Panc1 (cell line): ENCODE data around the gene DLGAP4. TPM values are rescaled to one million over a fixed set of nuclear protein-coding genes. Genes with fewer than 3 reads are reported as not detected.

ENCODE experiments used
- ATAC-seq: fragments of 200-7000 bp; cut with Tn5 transposase; 2 replicates; pipeline ENCODE4 v1.9.1; 2020; ENCODE audit warnings: mild to moderate bottlenecking, moderate library complexity
- BruUV-seq: library from RNA; stranded (reverse); fragments of 400-500 nt; replicated peaks from 2 replicates; lab custom pipeline; 2021; lab: Mats Ljungman, UMichigan
- CTCF ChIA-PET: fragments of 300-600 bp; sonication (Branson Sonifier 250); formaldehyde crosslinking; loops from one replicate; lab custom pipeline; 2022; ENCODE audit warnings: antibody characterized with exemption; lab: Charles Lee
- POLR2A ChIA-PET: fragments of 300-600 bp; sonication (Branson Sonifier 250); formaldehyde crosslinking; loops from one replicate; lab custom pipeline; 2022; ENCODE audit warnings: antibody characterized with exemption; lab: Charles Lee
- DNase-seq: peaks from one replicate; pipeline ENCODE4 v3.0.0-alpha.2; 2010; ENCODE audit warnings: low read depth, low spot score
- H3K27ac ChIP-seq: 2 replicates; pipeline ENCODE4 v1.5.1; 2011; ENCODE audit warnings: mild to moderate bottlenecking, low read length, inconsistent platforms
- H3K27me3 ChIP-seq: fragments of 200-500 bp; sonication (Bioruptor generic); 2 replicates; pipeline ENCODE4 v1.6.0; 2014; ENCODE audit warnings: low read length, inconsistent platforms; ENCODE audit not compliant: control insufficient read depth, insufficient read depth
- H3K36me3 ChIP-seq: fragments of 200-500 bp; sonication (Bioruptor generic); 2 replicates; pipeline ENCODE4 v1.5.1; 2014; ENCODE audit warnings: inconsistent platforms, mild to moderate bottlenecking, low read length, moderate library complexity; ENCODE audit not compliant: control insufficient read depth, insufficient read depth
- H3K4me1 ChIP-seq: 2 replicates; pipeline ENCODE4 v1.5.1; 2011; ENCODE audit warnings: inconsistent platforms, mild to moderate bottlenecking, low read length, moderate library complexity; ENCODE audit not compliant: control insufficient read depth, insufficient read depth
- H3K4me3 ChIP-seq, 2 experiments: 2 replicates each; pipeline ENCODE4 v1.5.1; 2011 to 2012; ENCODE audit warnings: low read depth in 2 of 2, low read length in 2 of 2, mild to moderate bottlenecking in 2 of 2, inconsistent platforms in 1 of 2, moderate library complexity in 1 of 2
- H3K9me3 ChIP-seq: fragments of 200-500 bp; sonication (Bioruptor generic); 2 replicates; pipeline ENCODE4 v1.5.1; 2014; ENCODE audit warnings: low read depth, mild to moderate bottlenecking, inconsistent platforms, low read length, moderate library complexity; ENCODE audit not compliant: control insufficient read depth, insufficient read depth
- CTCF ChIP-seq: fragments of 450-650 bp; IDR thresholded peaks from 2 replicates; pipeline ENCODE4 v1.5.1; 2017; ENCODE audit warnings: mild to moderate bottlenecking
- POLR2AphosphoS5 ChIP-seq: IDR thresholded peaks from 2 replicates; pipeline ENCODE4 v1.6.1; 2012; ENCODE audit warnings: mild to moderate bottlenecking, low read depth, low read length, moderate library complexity
- REST ChIP-seq, 2 experiments: IDR thresholded peaks; 2 replicates each; pipeline ENCODE4 v1.6.1; 2011 to 2012; ENCODE audit warnings: low read depth in 2 of 2, control low read depth in 1 of 2, low read length in 1 of 2, mild to moderate bottlenecking in 1 of 2, moderate library complexity in 1 of 2; ENCODE audit not compliant: insufficient read depth in 1 of 2
- SIN3A ChIP-seq: IDR thresholded peaks from 2 replicates; pipeline ENCODE4 v1.6.1; 2012; ENCODE audit warnings: low read depth, mild to moderate bottlenecking, low read length, moderate library complexity, borderline replicate concordance; ENCODE audit not compliant: insufficient read depth
- TCF7L2 ChIP-seq: IDR thresholded peaks from 2 replicates; pipeline ENCODE4 v1.6.1; 2011; ENCODE audit warnings: mild to moderate bottlenecking, low read depth, low read length, inconsistent platforms
- in situ Hi-C: cut with HindIII; loops from 2 replicates; pipeline ENCODE4 v1.10.0; 2016; ENCODE audit warnings: low sequenced_read_pairs, low pct_unique_long_range_greater_than_20kb
- intact Hi-C: fragments of 100-400 bp; cut with micrococcal nuclease; formaldehyde crosslinking; loops from one replicate; pipeline ENCODE4 v1.10.0; 2022; ENCODE audit not compliant: unreplicated experiment
- total RNA-seq: library from RNA; stranded (reverse); gene quantifications from one replicate; pipeline ENCODE4 v1.2.1, GENCODE V29; 2021; ENCODE audit not compliant: unreplicated experiment

The DLGAP4 gene
- total RNA-seq, 1 experiment from 2014 or later = 52.5 TPM

GRCh38 chr20:36471885-36472636, 165.9 kb downstream of the DLGAP4 start:
- Histone ChIP-seq H3K27me3 (no peaks in the 10 kb centered on the region), H3K27ac (peak overlapping the region; percentile 29; the same call in 1 of the 2 replicates), H3K36me3 (no peaks in the 10 kb centered on the region), H3K9me3 (no peaks in the 10 kb centered on the region), H3K4me1 (peaks cover 44% of the 10 kb centered on the region), H3K4me3 (no peak overlapping the region)
- intact Hi-C loops (no loop called here), in situ Hi-C loops (no loop called here)
- ChIA-PET POLR2A (interaction anchor here (0.6 to 1.2 kb wide), 3 partner anchors 8 to 70 kb away, joined by 4 read pairs; no protein-coding TSS in a partner anchor), CTCF (no interaction called here)
- ATAC-seq (no peak), DNase-seq (no peak)
- no peak for TF ChIP-seq REST (IDR thresholded peaks at IDR 0.05; ENCODE audit: insufficient read depth in 1 of 2, low read depth in 2 of 2, low read length in 1 of 2)
- no peak for TF ChIP-seq POLR2AphosphoS5
- TF ChIP-seq CTCF = no peak
- TF ChIP-seq SIN3A = no peak
- TF ChIP-seq TCF7L2 = no peak
- BruUV-seq = no TSS peak

GRCh38 chr20:36472637-36473090, 166.5 kb downstream of the DLGAP4 start:
- peak; percentile 56 for ATAC-seq
- DNase-seq = no peak
- TF ChIP-seq TCF7L2 = no peak
- TF ChIP-seq POLR2AphosphoS5 = no peak
- no peak for TF ChIP-seq SIN3A
- TF ChIP-seq CTCF = no peak
- TF ChIP-seq REST (IDR thresholded peaks at IDR 0.05; ENCODE audit: insufficient read depth in 1 of 2, low read depth in 2 of 2, low read length in 1 of 2) = no peak
- in situ Hi-C loops (no loop called here), intact Hi-C loops (no loop called here)
- Histone ChIP-seq H3K27ac (peak overlapping the region; percentile 29; the same call in 1 of the 2 replicates), H3K4me3 (peak overlapping the region in 1 of 2 experiments; percentile 13; a peak in 1 of 4 replicates), H3K27me3 (no peaks in the 10 kb centered on the region), H3K36me3 (no peaks in the 10 kb centered on the region), H3K4me1 (peaks cover 38% of the 10 kb centered on the region), H3K9me3 (no peaks in the 10 kb centered on the region)
- ChIA-PET CTCF (interaction anchor here (0.7 kb wide), 1 partner anchor 13 kb away, joined by 3 read pairs; no protein-coding TSS in a partner anchor), POLR2A (interaction anchor here (0.8 to 1.2 kb wide), 2 partner anchors 9 to 69 kb away, joined by 4 read pairs; no protein-coding TSS in a partner anchor)
- no TSS peak for BruUV-seq
